HPDE6-E6E7 (cell line): ENCODE measurements around the gene SLC4A11.
"Not testable (repeated sequence)": the region's sequence is repeated elsewhere in the genome, so short reads cannot be mapped to it uniquely, and the experiment has no call there.

Experiments used
- DNase-seq: peaks from one replicate; pipeline ENCODE4 v3.0.0; 2011; ENCODE audit warnings: missing footprints; ENCODE audit errors: extremely low spot score

Gene SLC4A11

GRCh38 chr20:3203315-3204123 lies 35.5 kb downstream of the SLC4A11 start:
- DNase-seq: no peak

GRCh38 chr20:3202965-3203314 lies 36.0 kb downstream of the SLC4A11 start:
- no peak for DNase-seq

GRCh38 chr20:3199976-3200755 lies 38.8 kb downstream of the SLC4A11 start:
- no peak for DNase-seq

GRCh38 chr20:3199206-3199605 lies 39.8 kb downstream of the SLC4A11 start:
- DNase-seq: no peak

- DNase-seq: no peak
These were observed 43.3 kb downstream of the SLC4A11 start for GRCh38 chr20:3195590-3196237.

GRCh38 chr20:3194617-3195280 lies 44.2 kb downstream of the SLC4A11 start:
- DNase-seq: no peak

GRCh38 chr20:3193806-3194616 lies 45.0 kb downstream of the SLC4A11 start:
- DNase-seq: no peak

- DNase-seq: no peak
These were observed 46.6 kb downstream of the SLC4A11 start for GRCh38 chr20:3192226-3193015.

GRCh38 chr20:3190681-3191111 lies 48.3 kb downstream of the SLC4A11 start:
- DNase-seq: no peak

- no peak for DNase-seq
These were observed 49.3 kb downstream of the SLC4A11 start for GRCh38 chr20:3189561-3190131.

GRCh38 chr20:3188823-3189413 lies 50.1 kb downstream of the SLC4A11 start:
- DNase-seq: no peak

GRCh38 chr20:3187861-3188260 lies 51.1 kb downstream of the SLC4A11 start:
- DNase-seq: not testable (repeated sequence)

GRCh38 chr20:3183896-3184612 lies 54.9 kb downstream of the SLC4A11 start:
- no peak for DNase-seq

GRCh38 chr20:3182429-3182828 lies 56.6 kb downstream of the SLC4A11 start:
- not testable (repeated sequence) for DNase-seq

GRCh38 chr20:3181270-3181669 lies 57.7 kb downstream of the SLC4A11 start:
- no peak for DNase-seq

GRCh38 chr20:3180319-3180718 lies 58.7 kb downstream of the SLC4A11 start:
- no peak for DNase-seq

GRCh38 chr20:3177746-3178485 lies 61.1 kb downstream of the SLC4A11 start:
- no peak for DNase-seq
